GM12892 (cell line): Measurements from ENCODE around the gene TGFB2.

ENCODE experiments used
- POLR2A ChIP-seq: IDR thresholded peaks from 2 replicates; pipeline ENCODE4 v1.6.1; 2011; ENCODE audit warnings: low read depth, low read length, control low read depth
- POLR2AphosphoS5 ChIP-seq: IDR thresholded peaks from 2 replicates; pipeline ENCODE4 v1.6.1; 2011; ENCODE audit warnings: low read depth, low read length, control low read depth

DNA sequence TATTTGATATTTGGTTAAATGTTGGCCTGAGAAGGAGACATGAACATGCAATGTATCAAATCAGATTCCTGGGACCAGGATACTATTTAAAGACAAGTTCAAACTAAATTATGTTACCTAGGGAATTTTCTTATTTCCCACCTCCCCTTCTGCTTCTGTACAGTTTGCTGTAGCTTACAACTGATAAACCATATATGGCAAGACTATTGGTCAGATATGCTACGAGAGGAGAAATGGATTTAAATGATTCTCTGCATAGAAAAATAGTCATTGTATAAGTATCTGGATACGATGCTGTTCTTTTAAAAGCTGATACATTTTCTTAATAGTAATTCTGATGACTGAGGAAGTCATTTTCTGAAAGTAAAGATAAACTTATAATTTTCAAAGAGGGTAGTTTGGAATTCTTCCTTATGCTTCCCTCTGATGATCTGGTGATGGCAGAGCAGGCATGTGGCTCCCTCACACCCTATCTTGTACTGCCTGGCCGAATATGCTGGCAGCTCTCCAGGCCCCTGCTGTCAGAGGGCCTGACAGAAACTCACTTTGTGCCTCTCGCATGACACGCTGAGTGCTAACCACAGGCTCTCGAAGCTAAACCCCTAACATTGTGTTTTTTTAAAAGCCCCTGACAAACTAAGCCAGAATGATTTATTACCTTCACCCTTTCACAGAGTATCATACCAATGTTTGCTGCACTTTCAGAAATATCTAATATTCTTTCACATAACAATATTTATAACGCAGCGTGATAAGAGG lies 40.7 kb upstream of the TGFB2 start:
- TF ChIP-seq POLR2A = no peak
- no peak for TF ChIP-seq POLR2AphosphoS5
